ENCODE measurements around the gene P2RX3. TPM values are rescaled to one million over a fixed set of nuclear protein-coding genes. Genes with fewer than 3 reads are reported as not detected.

The P2RX3 gene
- total and polyA plus RNA-seq, 2 of the 8 experiments (the other 6 are each of a cell fraction or from before 2014, with no cell fraction given), result 0.45 to 0.47 TPM

GRCh38 chr11:57320067-57320718 lies 18.0 kb upstream of the P2RX3 start (continued):
- TF ChIP-seq MAFK (IDR thresholded peaks at IDR 0.05; ENCODE audit: low read depth, low read length) (no peak), RFX5 (IDR thresholded peaks at IDR 0.05; ENCODE audit: borderline replicate concordance, low read depth, low read length) (no peak), SP4 (IDR thresholded peaks at IDR 0.05; ENCODE audit: low read length) (no peak), CREB1 (IDR thresholded peaks at IDR 0.05) (no peak)
- TF ChIP-seq, protein P1, sequence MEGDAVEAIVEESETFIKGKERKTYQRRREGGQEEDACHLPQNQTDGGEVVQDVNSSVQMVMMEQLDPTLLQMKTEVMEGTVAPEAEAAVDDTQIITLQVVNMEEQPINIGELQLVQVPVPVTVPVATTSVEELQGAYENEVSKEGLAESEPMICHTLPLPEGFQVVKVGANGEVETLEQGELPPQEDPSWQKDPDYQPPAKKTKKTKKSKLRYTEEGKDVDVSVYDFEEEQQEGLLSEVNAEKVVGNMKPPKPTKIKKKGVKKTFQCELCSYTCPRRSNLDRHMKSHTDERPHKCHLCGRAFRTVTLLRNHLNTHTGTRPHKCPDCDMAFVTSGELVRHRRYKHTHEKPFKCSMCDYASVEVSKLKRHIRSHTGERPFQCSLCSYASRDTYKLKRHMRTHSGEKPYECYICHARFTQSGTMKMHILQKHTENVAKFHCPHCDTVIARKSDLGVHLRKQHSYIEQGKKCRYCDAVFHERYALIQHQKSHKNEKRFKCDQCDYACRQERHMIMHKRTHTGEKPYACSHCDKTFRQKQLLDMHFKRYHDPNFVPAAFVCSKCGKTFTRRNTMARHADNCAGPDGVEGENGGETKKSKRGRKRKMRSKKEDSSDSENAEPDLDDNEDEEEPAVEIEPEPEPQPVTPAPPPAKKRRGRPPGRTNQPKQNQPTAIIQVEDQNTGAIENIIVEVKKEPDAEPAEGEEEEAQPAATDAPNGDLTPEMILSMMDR (IDR thresholded peaks at IDR 0.05; ENCODE audit: control extremely low read depth in 1 of 3, insufficient read depth in 1 of 3, low read depth in 1 of 3, low read length in 3 of 3), result no peak

Data from H1 (cell line).